HG03558 (cell line): ENCODE results near the gene NKTR.

Source experiments
- ATAC-seq: cut with Tn5 transposase; IDR thresholded peaks from one replicate; pipeline ENCODE4 v1.9.1; 2021; ENCODE audit warnings: moderate number of reproducible peaks; ENCODE audit not compliant: unreplicated experiment; ENCODE audit errors: extremely low read depth

The NKTR gene

GRCh38 chr3:42660131-42660715, 59.7 kb downstream of the NKTR start:
- no peak for ATAC-seq

GRCh38 chr3:42660898-42661297, 60.4 kb downstream of the NKTR start:
- ATAC-seq = no peak

- no peak for ATAC-seq
Measured at GRCh38 chr3:42661593-42662022, 61.1 kb downstream of the NKTR start.

- ATAC-seq = no peak
Measured at GRCh38 chr3:42662037-42662812, 61.7 kb downstream of the NKTR start.

- ATAC-seq = no peak
Measured at GRCh38 chr3:42662813-42663535, 62.5 kb downstream of the NKTR start.

GRCh38 chr3:42663581-42664437, 63.3 kb downstream of the NKTR start:
- no peak for ATAC-seq

GRCh38 chr3:42664438-42664803, 63.9 kb downstream of the NKTR start:
- no peak for ATAC-seq

- ATAC-seq = no peak
Measured at GRCh38 chr3:42665050-42665878, 64.8 kb downstream of the NKTR start.

GRCh38 chr3:42666022-42666421, 65.5 kb downstream of the NKTR start:
- ATAC-seq = no peak

GRCh38 chr3:42666577-42666998, 66.1 kb downstream of the NKTR start:
- no peak for ATAC-seq

GRCh38 chr3:42667096-42667522, 66.6 kb downstream of the NKTR start:
- no peak for ATAC-seq

GRCh38 chr3:42667523-42668412, 67.3 kb downstream of the NKTR start:
- no peak for ATAC-seq

- ATAC-seq = no peak
Measured at GRCh38 chr3:42668413-42668760, 67.9 kb downstream of the NKTR start.

GRCh38 chr3:42668793-42669217, 68.3 kb downstream of the NKTR start:
- no peak for ATAC-seq

GRCh38 chr3:42670051-42670576, 69.6 kb downstream of the NKTR start:
- ATAC-seq = no peak

GRCh38 chr3:42670670-42671069, 70.2 kb downstream of the NKTR start:
- ATAC-seq = no peak

- no peak for ATAC-seq
Measured at GRCh38 chr3:42672515-42672914, 72.0 kb downstream of the NKTR start.

- no peak for ATAC-seq
Measured at GRCh38 chr3:42673082-42673481, 72.6 kb downstream of the NKTR start.
